WERI-Rb-1 (cell line): ENCODE results near the gene GDF7.

Experiments
- DNase-seq: peaks from one replicate; pipeline ENCODE4 v3.0.0-alpha.2; 2020
- H3K27ac ChIP-seq: fragments of 250-450 bp; sonication (Bioruptor Pico); 2 replicates; pipeline ENCODE4 v1.5.1; 2020; ENCODE audit warnings: mild to moderate bottlenecking, moderate library complexity
- H3K27me3 ChIP-seq: fragments of 250-450 bp; sonication (Bioruptor Pico); 2 replicates; pipeline ENCODE4 v1.5.1; 2021; ENCODE audit warnings: mild to moderate bottlenecking, low read depth, moderate library complexity; ENCODE audit not compliant: insufficient read depth, severe bottlenecking
- H3K36me3 ChIP-seq: fragments of 250-450 bp; sonication (Bioruptor Pico); 2 replicates; pipeline ENCODE4 v1.5.1; 2020; ENCODE audit warnings: mild to moderate bottlenecking, moderate library complexity
- H3K4me3 ChIP-seq: 2 replicates; pipeline ENCODE4 v1.5.1; 2011; ENCODE audit warnings: low read depth, mild to moderate bottlenecking, control low read depth, low read length
- H3K9me3 ChIP-seq: fragments of 250-450 bp; sonication (Bioruptor Pico); 2 replicates; pipeline ENCODE4 v1.5.1; 2021; ENCODE audit warnings: mild to moderate bottlenecking, moderate library complexity; ENCODE audit not compliant: severe bottlenecking
- TF ChIP-seq, protein P1 (sequence below): IDR thresholded peaks from 2 replicates; pipeline ENCODE4 v1.5.1; 2011; ENCODE audit warnings: low read depth, mild to moderate bottlenecking, control low read depth, inconsistent platforms, low read length

GDF7 gene

DNA sequence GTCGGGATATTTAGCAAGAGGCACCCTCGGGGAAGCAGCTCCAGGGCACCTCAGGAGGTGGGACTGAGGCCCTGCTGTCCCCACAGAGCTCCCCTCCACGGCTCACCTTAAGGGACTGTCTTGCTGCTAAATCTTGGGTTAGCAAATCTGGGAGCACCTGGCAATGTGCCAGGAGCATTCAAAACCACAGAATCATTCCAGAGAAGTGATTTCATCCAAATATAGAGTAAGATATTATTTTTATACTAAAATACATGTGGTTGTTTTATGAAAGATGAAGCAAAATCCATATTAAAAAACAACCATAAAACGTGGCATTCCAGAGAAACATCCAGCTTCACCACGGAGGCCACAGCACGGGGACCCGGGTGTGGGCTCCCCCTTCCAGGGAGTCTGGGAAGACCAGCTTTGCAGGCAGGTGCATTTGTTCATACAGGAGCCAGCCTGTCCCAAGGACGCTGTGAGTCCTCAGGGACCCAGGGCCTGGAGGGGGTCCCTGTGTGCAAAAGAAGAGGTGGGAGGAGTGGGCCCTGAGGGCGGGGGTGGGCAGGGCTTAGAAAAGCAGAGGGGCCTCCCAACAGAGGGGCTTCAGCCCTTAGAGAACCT lies 32.3 kb upstream of the GDF7 start:
- TF ChIP-seq, protein P1, sequence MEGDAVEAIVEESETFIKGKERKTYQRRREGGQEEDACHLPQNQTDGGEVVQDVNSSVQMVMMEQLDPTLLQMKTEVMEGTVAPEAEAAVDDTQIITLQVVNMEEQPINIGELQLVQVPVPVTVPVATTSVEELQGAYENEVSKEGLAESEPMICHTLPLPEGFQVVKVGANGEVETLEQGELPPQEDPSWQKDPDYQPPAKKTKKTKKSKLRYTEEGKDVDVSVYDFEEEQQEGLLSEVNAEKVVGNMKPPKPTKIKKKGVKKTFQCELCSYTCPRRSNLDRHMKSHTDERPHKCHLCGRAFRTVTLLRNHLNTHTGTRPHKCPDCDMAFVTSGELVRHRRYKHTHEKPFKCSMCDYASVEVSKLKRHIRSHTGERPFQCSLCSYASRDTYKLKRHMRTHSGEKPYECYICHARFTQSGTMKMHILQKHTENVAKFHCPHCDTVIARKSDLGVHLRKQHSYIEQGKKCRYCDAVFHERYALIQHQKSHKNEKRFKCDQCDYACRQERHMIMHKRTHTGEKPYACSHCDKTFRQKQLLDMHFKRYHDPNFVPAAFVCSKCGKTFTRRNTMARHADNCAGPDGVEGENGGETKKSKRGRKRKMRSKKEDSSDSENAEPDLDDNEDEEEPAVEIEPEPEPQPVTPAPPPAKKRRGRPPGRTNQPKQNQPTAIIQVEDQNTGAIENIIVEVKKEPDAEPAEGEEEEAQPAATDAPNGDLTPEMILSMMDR, result no peak

DNA sequence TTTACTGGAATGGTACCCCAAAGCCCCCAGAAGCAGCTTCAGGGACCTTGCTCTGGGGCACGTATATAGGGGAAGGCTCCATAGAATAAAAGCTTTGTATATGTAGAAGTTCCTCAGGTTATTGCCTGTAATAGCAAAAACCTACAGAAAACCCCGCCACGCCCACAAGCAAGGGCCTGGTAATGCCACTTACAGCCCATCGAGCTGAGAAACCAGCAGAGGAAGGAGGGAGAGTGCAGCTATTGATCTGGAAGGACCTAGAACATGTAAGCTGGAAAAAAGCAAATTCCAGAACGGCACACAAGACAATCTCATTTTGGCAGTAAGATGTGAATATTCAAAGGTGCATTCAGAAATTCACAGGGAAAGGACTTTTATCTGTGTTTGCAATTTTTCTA lies 31.8 kb upstream of the GDF7 start:
- Histone ChIP-seq H3K9me3 (no peaks in the 10 kb centered on the region), H3K27me3 (no peaks in the 10 kb centered on the region), H3K4me3 (no peak overlapping the region), H3K36me3 (no peaks in the 10 kb centered on the region), H3K27ac (peak overlapping the region; percentile 64; the same call in 1 of the 2 replicates)
- DNase-seq, result no peak
- TF ChIP-seq, protein P1, result no peak

More for the DNA sequence above, 32.3 kb upstream of the GDF7 start:
- DNase-seq, result no peak
- Histone ChIP-seq H3K9me3 (no peaks in the 10 kb centered on the region), H3K4me3 (no peak overlapping the region), H3K27ac (no peak overlapping the region), H3K36me3 (no peaks in the 10 kb centered on the region), H3K27me3 (no peaks in the 10 kb centered on the region)

DNA sequence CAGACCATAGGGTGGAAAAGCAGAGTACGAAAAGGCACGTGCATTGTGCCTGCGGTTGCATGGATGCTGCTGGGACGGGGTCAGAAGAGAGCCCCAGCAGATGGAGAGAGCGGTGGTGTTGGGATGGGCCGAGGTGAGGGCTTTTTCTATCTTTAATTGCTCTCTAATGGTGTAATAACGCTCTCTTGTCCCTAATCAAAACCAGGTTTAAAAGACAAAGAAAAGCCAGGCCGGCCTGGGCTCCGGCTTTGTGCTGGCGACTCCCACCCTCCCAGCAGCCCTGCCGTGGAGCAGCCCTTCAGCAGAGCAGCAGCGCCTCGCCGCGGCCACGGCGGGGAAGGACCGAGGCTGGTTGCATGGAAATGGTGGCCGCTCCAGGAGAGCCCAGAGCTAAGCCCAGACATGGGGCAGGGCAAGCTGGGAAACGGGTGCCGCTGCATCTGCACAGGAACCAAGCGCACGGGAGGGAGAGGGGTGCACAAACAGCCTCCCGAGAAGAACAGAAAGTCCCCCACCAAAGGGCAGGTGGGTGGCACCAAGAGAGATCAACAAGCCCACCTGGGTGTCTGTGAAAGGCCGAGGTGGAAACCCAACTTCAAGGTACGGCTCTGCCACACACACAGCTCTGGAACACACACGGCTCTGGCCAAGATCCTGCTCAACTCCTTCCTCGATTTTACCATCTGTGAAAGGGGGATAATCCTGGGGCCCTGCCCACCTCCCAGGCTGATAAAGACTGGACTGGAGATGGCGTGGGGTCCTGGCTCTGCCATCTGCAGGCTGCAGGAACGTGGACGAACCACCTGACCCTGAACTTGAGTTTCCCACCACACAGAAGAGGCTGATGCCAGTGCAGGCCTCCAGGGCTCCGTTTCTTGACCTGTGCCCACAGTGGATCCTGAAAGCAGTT lies 31.0 kb upstream of the GDF7 start:
- TF ChIP-seq, protein P1, result peak; percentile 99
- peak; percentile 95 for DNase-seq

DNA sequence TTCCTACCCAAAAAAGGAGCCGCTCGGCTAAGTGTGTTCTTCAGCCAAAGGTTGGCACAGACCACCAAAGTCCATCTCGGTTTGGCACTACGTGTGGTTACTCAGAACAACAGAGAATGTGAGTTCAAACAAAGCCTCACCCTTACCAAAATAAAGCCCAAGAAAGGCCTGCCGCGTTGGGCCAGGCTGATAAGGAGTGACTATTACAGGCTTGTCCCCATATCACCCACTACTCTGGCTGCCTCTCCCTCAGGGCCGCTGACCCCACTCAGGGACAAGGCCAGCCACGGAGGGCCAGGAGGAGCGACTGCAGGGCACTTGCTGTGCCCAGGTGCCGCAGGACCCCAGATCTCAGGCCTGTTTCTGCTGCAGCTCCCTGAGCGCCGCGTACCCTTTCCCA lies 29.8 kb upstream of the GDF7 start:
- TF ChIP-seq, protein P1, result no peak
- no peak for DNase-seq
- no peaks in the 10 kb centered on the region for H3K36me3 ChIP-seq
- H3K9me3 ChIP-seq, result no peaks in the 10 kb centered on the region
- no peak overlapping the region for H3K4me3 ChIP-seq
- no peak overlapping the region for H3K27ac ChIP-seq
- no peaks in the 10 kb centered on the region for H3K27me3 ChIP-seq

More for the DNA sequence above, 31.0 kb upstream of the GDF7 start:
- no peaks in the 10 kb centered on the region for H3K36me3 ChIP-seq
- no peaks in the 10 kb centered on the region for H3K9me3 ChIP-seq
- no peak overlapping the region for H3K4me3 ChIP-seq
- no peaks in the 10 kb centered on the region for H3K27me3 ChIP-seq
- H3K27ac ChIP-seq, result peak overlapping the region; percentile 64

DNA sequence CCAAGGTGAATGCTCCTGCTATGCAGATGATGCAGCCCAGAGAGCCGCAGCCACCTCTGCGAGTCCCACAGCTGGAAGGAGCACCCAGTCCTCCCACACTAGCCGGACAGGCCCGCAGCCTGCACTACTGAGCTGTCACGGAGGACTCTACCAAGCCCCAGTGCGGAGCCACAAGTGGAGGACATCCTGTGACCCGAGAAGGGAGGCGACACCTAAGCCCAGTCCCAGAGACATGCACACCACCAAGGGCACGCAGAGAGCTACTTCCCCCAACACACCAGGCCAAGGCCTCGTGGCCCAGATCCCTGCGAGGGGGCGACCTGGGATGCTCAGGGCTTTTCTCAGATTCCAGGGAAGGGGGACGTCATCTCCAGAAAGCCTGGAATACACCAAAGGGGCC lies 28.9 kb upstream of the GDF7 start:
- TF ChIP-seq, protein P1, result no peak
- DNase-seq, result no peak
- no peak overlapping the region for H3K27ac ChIP-seq
- no peak overlapping the region for H3K4me3 ChIP-seq
- no peaks in the 10 kb centered on the region for H3K27me3 ChIP-seq
- no peaks in the 10 kb centered on the region for H3K36me3 ChIP-seq
- H3K9me3 ChIP-seq, result no peaks in the 10 kb centered on the region
